Measurements from ENCODE around the gene CELF2.

CELF2 gene

DNA sequence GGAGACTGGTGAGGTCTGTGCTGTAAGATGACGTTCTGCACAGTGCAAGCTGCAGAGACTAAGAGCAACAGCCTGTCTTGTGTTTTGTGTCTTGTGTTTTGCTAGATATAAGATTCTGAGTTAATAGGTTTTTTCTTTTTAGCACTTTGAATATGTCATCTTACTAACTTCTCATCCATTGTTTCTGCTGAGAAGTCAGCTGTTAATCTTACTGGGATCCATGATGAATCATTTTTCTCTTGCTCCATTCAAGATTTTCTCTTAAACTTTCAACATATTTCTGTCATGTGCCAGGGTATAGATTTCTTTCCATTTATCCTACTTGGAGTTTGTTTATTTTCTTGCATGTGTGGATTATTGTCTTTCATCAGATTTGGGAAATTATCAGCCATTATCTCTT is 290.3 kb downstream of the CELF2 start:
- no peak for DNase-seq

DNA sequence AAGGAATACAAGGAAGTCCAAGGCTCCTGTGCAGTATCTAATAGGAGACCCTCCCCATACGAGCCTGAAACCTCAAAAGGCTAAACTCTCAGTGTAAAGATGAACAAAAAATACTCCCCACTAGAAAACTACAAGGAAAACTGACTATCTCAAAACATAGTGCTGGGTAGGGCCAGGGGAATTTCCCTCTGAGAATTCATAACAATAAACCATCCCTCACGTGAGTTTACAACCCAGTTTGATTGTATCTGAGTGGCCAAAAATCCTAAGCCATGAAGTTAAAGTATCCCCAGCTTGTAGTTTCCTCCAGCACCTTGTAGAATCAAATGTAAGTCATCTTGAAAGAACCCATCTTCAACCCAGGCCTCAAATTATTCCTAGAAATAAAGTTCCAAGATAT is 293.4 kb downstream of the CELF2 start:
- no peak for DNase-seq

DNA sequence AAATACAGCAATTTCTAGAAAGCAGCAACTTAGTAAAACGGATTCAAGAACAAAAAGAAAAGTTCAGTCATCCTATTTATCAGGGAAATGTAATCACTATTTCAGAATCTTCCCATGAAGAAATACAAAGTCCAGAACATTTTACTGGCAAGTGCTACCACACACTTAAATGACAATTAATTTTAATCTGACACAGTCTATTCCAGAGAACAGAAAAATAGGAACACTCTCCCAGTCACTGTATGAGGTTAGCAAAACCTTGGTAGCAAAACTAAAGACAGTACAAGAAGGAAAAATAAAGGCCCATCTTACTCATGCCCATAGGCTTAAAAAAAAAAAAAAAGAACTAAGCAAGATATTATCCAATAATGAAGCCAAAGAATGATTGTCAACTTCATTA is 295.8 kb downstream of the CELF2 start:
- DNase-seq: no peak

DNA sequence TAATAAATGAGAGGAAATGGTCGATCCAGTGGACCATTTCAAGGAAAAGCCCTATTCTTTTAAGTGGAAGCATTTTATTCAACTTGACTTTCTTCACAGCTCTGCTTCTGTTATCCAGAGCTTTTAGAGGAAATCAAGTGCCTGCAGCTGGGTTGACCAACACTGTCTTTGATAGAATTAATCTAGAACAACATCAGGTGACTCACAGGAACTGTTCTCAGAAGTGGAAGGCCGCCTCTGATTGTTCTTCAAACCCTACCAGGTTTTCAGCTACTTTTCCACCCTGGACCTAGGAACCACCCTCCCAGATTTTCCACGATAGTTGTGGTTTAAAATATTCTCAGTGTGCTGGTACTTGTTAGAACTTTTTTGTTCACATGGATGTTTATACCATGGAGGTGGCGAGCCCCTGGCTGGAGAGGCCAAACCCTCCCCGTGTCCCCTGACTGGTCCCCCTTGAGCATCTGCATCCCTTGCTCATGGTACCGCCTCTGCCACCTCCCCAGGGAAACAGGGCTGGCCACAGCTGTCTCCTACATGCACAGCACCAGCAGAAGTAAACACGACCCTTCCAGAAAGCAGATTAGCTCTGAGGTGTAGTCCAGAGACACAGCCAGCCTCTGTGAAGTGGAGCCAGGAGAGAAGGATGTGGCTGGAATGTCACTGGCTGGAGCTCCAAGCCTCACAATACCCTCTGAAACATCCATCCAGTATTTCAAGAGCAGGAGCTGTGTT is 300.4 kb downstream of the CELF2 start:
- no peak for DNase-seq

DNA sequence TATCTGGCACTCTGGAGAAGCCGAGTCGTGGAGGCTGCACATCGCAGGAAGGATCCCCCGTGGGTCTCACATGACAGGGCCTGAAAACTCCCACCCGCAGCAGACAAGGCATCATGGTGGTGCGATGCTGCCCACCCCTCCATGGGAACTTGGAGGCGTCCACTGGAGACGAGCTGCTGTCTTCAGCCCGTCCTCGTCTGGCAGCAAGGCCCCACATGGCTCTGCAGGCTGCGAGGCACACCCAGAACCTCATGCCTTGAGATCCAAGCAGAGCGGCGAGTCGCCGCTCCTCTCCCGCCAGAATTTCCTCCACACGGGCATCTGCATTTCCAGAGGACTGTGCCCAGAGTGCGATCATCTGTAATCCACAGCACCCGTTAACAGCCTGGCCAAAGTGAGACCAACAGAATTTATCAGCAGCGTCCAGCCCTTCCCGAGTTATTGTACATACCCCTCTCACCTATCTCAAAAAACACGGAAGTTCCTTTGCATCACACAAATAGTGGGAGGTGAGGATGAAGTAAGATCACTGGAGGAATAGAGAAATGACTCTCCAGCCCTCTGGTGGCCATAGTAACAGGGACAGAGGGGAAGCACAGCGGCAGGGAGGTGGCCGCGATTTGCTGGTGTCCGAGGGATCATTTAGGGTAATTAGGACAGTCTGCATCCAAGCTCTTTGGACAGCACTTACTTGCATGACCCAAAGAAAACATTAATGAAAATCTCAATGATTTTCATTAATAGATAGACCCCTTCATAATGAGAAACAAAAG is 301.3 kb downstream of the CELF2 start:
- DNase-seq: no peak

DNA sequence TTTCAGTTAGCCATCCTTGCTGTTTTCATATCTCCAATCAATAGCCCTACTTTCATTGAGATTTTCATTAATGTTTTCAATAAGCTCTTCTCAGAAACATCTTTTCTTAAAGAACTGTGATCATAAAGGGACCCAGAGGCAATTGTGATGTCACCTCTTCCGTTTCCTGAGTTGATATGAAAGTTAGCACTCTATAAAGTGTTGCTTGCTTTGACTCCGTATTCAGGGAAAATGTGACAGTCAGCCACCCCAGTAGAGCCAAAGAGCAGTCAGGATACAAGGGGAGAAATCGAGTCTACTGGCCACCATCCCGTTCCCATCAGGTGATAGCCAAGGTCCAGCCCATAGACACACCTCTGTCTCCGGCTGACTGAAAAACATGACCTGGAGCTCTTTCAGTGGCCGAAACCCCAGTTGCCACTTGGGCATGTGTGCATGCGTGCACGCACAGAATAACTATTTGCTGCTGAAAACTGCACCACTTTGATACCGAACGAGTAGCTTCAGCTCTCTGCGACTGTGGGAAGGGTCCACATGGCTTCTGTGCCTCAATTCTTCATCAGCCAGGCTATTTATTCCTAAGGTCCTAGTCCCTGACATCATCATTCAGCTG is 302.4 kb downstream of the CELF2 start:
- DNase-seq: no peak

DNA sequence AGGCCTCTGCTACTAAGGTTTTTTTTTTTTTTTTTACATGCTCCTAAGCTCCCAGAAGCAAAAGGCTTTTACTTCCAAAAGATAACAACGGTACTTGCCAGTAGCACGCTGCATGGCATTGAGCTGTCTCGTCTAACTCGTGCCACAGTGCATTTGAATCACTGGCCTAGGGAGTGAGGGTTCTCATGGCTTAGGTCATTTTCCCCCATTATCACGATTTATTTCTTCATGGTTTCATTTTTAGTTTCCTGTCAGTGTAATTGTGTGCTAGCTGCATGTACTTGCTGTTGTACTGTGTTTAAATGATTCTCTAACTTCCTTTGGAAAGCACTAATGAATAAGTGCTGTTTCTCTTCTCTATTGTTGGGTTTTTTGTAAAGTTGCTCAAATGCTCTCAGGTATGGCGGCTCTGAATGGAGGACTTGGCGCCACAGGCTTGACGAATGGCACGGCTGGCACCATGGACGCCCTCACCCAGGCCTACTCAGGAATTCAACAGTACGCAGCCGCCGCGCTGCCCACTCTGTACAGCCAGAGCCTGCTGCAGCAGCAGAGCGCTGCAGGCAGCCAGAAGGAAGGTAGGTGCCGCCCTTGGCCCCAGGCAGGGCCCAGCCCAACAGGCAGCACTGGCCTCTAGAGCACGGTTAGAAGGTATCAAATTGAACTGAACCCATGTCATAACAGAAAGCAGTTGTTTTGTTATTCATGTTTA is 303.3 kb downstream of the CELF2 start:
- DNase-seq: no peak

DNA sequence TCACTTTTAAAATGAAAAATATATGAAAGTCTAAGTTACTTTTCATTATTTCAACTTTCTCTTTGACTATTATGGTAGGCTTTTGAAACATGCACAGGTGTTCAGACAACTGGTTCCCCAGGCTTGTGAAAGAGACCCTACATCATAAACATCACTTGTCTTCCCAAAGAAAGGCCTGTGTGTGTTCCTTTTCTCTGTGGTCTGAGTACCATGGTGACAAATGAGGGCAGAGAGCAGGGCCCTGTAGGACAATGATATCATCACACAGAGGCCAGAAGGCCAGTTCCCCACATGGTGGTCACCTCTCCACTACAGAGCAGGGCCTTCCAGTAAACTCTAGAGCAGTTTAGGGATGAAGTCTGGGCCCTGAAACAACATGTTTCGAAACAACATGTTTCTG is 305.0 kb downstream of the CELF2 start:
- DNase-seq: no peak

DNA sequence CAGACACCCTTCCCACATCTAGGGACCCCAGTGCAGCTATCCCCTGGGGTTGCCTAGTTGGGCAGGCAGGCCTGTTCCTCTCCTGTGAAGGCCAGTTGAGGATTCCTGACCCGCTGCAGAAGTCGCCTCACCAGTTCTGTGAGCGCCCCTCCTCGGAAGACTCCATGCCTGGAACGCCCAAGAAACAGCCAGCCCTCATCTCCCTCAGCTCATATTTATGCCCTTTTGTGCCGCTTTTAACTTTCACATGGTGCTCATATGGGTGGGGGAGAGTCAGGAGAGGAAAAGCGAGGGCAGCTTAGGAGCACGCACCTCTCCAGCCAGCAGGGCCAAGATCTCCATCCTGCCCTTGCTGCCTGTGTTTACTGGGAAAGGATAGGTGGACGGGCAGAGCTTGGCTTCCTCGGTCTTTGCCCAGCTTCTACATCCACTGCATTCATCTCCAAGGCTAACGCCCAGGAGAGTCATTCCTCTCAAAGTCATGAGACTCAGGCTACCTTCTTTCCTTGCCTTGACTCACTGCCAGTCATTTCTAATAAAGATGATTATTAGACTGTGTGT is 307.2 kb downstream of the CELF2 start:
- DNase-seq: no peak

DNA sequence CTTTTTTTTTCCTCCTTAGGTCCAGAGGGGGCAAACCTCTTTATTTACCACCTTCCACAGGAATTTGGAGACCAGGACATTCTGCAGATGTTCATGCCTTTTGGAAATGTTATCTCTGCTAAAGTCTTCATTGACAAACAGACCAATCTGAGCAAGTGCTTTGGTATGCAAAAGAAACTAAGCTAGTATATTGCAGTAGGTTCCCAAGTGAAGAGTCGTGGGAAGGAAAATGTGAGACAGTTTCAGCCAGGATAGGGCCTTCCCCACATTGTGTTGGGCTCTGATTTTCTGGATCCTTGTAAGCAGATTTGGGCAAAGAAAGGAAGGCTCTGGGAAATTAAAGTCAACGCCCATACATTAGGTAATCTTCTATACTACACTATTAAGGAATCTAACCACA is 308.1 kb downstream of the CELF2 start:
- DNase-seq: no peak

DNA sequence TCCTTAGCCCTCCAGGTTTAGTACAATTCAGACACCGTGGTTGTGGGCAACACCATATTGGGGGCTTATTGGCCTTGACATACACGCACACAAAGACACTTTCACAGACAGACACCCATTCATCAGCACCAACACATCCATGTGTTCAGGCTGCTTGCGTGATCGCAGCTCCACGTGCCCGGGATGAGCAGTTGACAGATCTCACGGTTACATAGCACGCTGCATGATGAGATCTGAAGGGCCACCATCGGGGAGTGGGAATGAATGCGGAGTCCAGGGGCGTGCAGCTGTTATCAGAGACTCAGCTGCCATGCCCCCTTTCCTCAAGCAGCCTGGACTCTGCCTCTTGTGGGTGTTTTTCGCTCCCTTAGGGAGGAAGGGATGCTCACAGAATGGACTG is 308.6 kb downstream of the CELF2 start:
- DNase-seq: no peak

DNA sequence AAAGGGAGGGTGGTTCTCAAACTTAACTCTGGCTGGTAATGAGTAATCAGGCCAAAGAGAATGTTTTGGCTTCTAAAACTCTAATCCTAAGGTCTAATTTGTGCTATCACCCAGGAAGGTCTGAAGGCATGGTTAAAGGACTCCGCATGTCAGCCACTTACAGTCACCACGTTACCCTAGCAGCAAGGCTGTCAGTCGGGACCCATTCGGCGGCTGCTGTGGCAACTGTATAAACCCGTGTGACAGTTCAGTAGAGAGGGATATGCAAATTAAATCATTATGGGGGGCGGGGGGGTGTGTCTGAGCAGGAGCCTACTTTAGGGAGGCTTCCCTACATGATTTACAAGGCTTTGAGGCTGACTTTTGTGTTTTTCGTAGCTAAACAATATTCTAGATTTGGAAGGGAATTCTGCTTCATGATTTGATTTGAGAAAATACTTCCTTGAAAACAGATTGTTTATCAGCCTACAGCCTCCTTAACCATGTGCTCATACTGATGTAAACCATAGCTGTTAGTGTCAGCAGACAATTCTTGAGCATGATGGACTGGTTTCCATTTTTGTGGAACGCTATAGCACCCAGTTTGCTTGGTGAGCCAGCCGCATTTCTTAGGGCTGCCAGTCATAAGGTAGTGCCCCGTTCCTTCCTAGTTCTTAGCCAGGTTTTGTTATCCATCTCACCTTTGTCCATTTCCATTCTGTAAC is 309.4 kb downstream of the CELF2 start:
- no peak for DNase-seq

DNA sequence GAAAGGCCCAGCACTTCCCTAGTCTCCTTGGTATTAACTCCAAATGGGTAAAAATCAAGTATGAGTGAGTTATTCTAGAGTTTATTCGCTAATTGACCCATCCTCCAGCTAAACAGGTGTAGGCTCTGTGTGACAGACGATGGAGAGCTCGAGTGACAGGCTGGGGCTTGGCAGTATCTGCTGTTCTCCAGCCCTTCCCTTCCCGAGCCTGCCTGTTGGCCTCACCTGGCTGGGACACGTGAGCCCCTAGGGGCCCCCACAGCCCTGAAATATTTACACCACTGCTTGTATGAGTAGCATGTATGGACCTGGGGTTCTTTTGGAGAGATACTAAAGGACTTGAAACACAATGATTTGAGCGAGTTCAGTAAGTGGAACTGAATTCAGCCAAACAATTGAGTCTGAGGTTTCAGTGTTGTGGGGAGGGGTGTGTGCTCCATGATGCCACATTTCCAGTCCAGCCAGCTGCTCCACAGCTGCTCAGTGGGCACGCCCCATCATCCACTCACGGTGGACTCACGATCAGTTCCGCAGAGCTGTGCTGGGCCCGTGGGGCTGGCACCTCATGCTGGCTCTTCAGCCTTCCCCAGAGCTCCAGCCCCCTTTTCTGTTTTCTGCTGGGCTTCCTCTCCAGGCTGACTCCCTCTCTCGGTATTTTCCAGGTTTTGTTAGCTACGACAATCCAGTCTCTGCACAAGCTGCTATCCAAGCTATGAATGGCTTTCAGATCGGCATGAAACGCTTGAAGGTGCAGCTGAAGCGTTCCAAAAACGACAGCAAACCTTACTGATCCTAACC is 310.8 kb downstream of the CELF2 start:
- DNase-seq: no peak

DNA sequence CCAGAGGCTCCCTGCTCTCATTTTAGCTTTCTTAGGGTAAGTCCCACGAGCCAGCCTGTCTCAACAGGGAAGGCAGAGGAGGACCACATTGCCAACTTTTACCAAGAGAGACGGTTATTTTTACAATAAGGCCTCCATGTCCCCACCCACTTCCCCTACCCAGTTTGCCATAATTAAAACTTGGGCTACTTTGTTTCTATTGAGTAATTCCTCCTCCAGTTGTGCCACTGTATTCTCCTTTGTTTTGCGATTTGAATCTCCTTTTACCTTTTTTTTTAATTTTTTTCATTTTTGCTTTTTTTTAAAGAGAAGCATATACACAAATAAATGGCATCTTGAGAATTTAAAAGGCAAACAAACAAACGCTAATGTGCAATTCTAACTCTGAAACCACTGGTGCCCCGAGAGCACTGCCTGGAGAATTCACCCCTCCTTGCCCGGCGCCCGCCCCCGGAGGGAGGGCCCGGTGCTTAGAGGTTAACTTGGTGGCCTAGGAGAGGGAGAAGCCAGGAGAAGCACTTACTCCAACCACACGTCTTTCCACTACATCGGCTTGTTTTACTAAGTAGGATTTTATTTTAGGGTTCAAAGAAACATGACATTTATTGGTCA is 311.5 kb downstream of the CELF2 start:
- DNase-seq: no peak

DNA sequence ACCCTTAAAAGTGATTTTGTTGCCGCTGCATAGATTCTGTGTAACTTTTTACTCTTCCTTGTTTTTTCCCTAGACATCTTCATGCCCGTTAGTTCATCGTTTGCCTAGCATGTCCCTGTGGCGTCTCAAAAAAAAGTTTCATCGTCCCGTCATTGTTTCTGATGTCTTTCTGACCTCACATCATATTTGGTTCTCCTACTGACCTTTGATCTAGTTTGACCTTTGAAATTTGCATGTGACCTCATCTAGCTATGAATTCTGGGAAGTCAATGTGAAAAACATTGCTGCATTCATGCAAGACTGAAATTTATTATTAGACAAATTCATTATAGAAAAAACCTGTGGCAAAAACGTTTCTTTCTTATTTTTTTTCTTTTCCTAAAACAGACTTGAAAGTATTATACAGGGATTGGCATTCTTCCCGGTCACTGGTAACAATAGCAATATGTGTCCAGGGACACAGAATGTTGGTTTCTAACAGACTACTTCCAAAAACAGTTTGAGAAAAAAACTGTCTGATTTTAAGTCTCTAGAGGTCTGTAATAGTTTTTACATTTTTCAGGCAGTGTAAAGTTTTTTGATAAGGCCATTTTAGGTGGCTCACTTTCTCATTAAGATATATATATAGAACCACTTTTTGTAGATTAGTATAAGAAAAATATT is 312.8 kb downstream of the CELF2 start:
- DNase-seq: no peak

DNA sequence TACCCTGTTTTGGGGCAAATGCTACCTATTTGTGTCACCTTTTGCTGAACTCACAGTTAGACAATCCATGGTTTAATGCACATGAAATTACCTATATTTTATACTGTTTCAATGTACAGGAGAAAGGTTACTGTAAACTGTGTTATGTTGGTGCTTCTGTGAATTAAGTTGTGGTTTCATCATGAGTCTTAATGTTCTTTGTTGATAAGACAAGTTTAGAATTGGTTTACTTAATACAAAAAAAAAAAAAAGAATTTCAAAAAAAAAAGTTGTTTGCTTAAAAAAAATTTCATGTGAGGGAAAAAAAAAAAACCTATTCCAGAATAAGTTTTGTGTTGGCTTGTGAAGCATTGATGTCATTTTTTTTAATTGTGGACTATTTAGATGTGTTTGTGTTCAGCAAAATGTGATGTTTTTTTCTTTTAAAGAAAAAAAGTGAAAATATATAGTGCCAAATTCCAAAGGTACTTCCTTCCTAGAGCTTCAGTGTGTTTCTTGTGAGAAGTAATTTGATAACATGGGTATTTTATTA is 313.4 kb downstream of the CELF2 start:
- DNase-seq: no peak

DNA sequence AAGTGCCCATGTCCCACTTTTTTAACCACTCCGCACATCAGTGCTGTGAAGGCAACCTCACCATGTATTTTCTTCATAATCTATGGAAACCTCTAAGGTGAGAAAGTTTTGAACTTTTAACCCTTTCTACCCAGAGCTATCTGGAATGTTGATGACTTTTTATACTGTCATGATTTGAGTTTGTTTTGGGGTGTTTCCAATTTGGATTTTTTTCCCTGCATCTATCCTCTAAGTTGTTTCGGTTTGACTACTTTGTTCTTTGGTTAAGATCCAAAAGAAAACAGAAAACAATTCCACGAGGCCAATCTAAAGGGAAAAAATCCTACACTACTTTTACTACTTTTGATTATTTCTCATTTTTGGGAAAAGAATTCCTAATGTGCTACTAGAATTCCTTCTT is 314.1 kb downstream of the CELF2 start:
- no peak for DNase-seq

DNA sequence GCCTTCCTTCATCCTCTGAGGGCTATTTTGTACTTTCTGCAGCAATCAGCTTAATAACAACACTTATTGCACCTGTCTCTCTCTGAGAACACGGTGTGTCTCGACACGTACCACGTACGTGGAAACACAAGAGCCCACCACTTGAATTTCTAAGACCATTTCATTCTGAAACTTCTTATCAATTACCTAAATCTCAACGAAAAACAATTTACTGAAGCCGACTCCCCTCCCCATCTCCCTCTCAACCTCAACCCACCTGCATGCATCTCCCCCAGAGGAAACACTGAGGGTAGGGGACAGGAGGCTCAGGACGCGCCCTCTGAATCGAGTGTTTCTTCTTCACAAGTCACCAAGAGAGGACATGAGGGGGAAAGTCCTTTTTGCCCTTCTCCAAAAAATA is 315.2 kb downstream of the CELF2 start:
- DNase-seq: no peak

DNA sequence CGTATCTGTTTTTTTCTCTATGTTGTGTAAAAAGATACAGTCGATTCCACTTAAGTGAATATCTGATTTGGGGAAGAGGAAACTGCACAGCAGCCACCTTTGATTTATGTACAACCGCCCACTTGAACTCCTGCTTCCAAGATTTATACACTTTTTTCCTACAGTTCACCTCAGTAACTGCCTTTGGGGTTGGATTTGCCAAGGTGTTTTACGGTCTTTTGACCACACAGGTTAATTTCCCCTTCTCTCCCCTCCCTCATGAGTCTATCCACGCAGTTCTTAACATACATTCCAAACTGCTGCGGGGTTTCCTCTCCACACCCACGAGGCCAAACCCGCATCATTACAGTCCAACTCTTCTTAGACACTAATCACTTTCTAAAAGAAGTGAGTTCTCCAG is 316.8 kb downstream of the CELF2 start:
- DNase-seq: no peak

DNA sequence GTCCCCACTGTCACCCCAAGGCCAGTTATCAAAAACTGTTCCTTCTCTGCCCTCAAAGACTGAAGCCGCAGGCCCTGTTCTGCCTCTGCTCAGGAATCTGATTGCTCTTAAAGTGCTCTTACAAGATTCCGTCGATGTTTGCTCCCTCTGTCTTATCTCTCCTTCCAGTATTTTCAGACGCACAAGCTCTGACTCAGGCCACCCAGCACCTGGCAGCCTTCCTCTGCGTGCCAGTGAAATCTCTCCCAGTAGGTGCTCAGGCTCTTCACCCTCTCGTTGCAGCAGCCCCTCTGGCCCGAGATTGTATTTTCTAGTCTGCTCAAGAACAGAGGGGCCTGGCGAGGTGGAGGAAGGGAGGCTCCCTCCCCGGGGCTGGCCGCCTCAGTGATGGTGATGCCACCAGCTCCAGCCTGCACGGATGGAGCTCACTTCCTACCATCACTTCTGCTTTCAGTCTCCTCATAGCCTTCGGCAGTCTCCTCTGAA is 317.5 kb downstream of the CELF2 start:
- no peak for DNase-seq

Data from NCI-H146 (cell line).